HG03342 (cell line): Measurements from ENCODE around the gene GDPD4.

Experiments used
- ATAC-seq: cut with Tn5 transposase; IDR thresholded peaks from one replicate; pipeline ENCODE4 v1.9.1; 2021; ENCODE audit warnings: mild to moderate bottlenecking, moderate library complexity; ENCODE audit not compliant: unreplicated experiment

GDPD4 gene

DNA sequence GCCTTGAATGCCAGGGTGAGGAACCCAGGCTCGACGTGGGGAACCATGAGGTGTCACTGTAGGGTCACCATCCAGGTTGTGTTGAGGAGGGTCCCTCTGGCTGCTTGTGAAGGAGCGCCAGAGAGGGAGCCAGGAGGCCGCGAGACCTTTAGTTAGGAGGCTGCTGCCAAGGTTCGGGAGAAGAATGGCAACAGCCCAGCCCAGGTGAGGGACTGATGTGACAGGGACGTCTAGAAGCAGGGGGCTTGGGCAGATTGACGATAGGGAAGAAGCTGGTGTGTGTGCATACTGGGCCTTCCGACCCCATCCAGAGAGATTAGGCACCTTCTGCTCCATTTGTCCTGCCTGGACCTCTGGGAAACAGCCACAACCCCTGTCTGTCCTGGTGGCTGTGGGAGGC lies 124.5 kb downstream of the GDPD4 start:
- no peak for ATAC-seq

DNA sequence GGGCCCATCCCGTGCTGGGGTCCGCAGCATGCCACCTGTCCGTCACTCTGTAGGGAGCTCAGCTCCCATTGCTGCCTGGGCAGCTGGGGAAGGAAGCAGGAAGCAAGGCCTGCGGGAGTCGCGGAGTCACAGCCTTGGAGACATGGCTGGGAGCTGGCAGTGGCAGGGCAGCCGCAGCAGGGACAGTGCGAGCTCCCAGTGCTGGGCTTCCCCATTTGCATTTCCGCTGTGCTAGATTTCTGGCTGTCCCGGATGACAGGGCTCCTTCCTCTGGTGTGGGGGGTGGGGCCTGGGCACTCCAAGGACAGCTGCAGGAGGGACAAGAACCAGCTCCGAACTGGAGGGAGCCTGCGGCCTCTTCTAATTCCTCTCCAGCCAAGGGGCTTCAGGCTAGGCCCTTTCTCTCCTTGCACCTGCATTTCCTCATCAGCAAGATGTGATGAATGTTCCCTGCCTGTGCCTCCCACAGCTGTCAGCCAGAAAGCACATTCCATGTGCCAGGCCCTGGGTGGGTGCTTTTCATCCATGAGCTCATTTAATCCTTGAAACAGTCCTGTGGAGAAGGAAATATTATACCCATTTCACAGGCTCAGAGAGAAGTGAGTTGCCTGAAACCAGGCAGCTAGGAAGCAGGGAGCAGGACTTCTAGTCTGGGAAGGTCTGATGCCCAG lies 125.5 kb downstream of the GDPD4 start:
- no peak for ATAC-seq

DNA sequence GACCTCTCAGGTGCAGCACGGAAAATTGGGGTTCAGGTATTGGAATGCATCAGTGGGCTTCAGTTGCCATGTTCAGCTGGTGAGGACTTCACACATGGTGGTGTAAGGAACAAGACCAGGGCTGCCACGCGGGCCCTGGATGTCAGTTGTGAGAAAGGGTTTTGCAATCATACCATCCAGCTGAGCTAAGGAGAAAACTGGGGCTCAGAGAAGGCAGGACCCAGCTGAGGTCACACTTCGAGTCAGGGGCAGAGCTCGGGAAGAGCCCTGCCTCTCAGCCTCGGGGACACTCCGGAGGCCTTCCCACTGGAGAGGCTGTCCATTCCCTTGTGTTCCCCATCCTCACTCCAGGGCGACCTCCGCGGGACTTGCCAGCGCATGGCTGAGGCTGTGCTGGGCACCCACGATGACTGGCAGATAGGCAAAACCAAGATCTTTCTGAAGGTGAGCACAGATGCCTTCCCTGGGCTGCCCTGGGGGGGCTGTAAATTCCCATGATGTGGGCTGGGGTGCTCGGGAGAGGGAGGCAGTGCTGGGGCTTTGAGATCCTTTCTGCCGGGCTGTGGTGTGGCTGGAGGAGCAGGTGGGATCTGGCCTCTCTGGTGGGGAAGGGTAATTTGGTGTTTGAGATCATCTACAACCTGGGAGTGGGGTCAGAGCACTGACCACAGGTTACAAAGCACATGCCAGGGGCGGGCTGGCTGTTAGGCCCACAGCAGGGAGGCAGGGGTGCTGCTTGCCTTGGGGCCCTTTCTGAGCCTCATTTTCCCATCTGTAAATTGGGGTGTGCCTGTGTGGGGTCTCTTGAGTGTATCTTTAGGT lies 126.3 kb downstream of the GDPD4 start:
- ATAC-seq, result no peak

DNA sequence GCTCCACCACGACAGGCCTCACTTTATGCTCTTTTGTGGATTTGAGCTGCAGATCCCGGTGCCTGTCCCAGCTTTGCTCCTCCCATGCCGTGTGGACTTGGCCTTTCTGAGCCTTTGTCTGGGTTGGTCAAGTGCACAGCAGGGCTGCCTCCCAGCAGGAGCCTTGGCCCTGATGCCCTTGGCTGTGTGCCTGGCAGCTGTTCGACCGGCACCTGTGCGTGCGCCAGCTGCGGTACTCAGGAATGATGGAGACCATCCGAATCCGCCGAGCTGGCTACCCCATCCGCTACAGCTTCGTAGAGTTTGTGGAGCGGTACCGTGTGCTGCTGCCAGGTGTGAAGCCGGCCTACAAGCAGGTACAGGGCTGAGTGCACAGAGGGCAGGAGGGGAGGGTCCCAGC lies 126.9 kb downstream of the GDPD4 start:
- no peak for ATAC-seq

DNA sequence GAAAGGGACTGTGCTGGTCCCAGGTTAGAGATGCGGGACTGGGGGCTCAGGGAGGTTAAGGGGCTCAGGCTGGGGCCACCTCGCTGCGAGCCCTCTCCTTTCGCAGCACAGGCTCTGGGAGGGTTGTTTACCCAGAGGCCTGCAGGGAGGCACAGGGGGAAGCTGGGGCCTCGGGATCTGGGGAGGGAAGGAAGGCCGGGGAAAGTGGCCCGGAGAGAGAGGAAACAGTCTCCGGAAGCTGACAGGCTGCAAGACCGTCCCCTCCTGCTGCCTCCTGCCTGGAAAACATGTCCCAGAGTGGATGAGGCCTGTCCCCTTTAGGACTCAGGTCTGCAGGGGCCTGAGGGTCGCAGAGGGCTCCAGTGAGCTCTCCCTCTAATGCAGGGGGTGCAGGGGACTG lies 128.0 kb downstream of the GDPD4 start:
- ATAC-seq, result no peak

DNA sequence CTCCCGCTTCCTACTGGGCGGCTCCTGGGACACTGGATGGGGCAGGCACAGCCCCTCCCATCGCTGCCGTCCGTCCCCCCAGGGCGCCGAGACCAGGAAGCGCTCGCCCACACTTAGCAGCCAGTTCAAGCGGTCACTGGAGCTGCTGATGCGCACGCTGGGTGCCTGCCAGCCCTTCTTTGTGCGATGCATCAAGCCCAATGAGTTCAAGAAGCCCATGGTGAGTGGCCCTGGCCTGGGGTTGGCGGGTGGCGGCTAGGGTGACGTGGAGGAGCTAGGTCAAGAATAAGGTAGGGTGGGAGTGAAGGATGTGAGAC lies 128.9 kb downstream of the GDPD4 start:
- no peak for ATAC-seq

DNA sequence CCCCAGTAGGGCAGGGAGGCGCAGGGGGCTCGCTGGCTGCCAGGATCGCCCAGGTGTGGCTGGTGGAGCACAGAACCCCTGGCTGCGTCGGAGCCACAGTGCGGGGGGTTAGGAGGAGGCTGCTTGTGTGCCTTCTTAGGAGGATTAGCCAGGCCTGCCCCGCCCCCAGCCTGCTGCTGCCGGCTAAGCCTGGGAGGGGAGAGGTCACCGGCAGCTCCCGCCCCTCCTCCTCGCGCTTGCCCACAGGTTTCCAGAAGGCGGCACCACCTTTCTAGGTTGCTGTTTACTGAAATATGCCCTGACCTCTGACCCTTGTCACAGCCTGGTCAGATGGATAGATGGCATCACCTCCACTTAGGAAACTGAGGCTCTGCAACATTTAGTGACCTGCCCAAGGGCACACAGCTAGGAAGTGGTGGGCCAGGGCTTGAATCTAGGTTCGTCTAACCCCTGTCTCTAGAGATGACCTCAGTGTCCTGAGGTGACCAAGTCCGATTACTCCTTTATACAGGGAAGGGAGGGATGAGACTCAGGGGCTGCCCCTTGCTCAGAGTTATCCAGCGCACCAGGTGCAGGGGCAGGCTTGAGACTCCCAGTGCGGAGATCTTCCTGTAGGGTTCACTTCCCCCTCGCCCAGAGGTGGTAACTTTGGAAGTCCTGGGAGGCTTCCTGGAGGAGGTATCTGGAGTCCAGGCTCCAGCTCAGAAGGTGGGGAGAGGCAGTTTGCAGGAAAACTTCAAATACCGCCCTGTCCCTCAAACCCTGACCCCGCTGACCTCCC lies 129.4 kb downstream of the GDPD4 start:
- ATAC-seq, result no peak

DNA sequence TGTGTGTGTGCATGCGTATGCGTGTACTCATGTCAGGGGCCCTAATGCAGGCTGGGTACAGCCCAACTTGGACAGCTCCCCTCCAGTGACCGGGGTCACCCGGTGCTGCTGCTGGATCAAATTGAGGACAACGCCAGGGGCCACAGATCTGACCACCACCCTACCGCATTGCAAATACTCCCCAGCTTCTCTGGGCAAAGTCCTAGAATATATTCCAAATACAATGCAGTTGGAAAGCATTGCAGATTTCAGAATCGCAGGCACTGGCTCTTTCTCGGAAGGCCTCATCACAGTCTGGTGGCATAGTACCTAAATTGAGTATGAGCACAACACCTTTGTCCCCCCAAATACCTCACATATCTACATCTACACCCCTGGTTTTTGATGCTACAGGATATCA lies 130.2 kb downstream of the GDPD4 start:
- ATAC-seq, result no peak

DNA sequence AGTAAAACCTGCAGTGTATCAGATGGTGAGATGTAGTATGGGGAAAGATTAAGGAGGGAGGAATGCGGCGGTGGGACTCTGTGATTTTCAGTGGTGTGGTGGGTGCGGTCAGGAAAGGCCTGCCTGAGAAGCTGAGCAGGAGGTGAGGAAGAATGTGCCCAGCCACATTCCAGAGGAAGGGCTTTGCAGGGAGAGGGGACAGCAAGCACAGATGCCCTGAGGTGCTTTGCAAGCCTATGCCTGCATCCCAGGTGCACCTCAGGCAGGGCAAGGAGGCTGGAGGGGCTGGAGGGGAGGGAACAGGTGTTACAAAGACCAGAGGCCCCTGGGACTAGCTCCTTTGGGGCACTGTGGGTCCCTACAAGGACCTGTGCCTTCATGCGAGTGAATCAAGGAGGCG lies 131.4 kb downstream of the GDPD4 start:
- no peak for ATAC-seq

DNA sequence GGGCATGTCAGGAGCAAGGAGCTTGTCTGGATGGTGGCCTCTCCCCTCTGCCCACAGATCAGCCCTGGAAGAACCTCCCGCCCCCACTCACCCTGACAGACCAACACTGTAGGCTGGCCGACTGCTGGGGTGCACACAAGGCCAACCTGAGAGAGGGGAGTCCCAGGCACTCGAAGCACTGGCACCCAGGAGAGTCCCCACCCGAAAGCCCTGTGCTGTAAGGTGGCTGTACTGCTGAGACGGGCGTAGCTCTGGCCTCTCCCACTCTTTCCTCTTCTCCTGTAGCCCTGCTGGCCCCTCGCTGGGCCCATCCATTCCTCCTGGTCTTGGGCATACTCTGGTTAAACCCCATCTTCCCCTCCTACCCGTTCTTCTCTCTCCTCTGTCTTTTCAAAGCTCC lies 133.7 kb downstream of the GDPD4 start:
- ATAC-seq, result no peak

DNA sequence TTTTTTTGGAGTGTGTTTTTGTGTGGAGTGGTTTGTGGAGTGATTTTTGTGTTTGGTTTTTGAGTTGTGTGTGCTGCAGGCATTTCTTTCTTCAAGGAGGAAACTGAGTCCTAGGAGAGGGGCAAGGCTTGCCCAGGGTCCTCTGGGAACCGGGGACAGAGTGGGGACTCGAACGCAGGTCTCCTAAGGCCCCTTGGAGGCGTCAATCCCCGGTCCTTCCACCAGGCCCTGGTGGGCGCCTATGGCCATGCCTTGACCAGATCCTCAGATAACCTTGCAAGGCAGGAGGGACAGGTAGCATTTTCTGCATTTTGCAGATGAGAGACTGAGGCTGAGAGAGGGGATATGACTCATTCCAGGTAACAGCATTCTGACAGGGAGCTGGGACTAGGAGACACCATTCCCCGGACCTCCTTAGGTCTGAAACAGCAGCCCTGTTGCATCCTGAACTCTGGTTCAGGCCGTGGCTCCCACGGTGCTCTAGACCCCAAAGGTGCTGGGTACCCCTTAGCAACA lies 134.3 kb downstream of the GDPD4 start:
- ATAC-seq, result no peak
